CD4-positive, CD25-positive, alpha-beta regulatory T cell (primary cell): ENCODE measurements around the gene REEP3. TPM values are rescaled to one million over a fixed set of nuclear protein-coding genes. Genes with fewer than 3 reads are reported as not detected.
A peak's percentile ranks its signal among the peaks of the same experiment; 100 is the strongest.
"Not testable (repeated sequence)": the region's sequence is repeated elsewhere in the genome, so short reads cannot be mapped to it uniquely, and the experiment has no call there.

Source experiments
- ATAC-seq, 2 donors: fragments of 150-1000 bp; cut with Tn5 transposase; one replicate each; pipeline ENCODE4 v1.10.0; 2021; ENCODE audit warnings: low read depth in 2 of 2, moderate number of reproducible peaks in 2 of 2, moderate library complexity in 1 of 2
- DNase-seq, 3 donors: peaks; one replicate each; pipeline versions ENCODE4 v3.0.0 to v3.0.0-alpha.2; 2012 to 2022; ENCODE audit warnings: mixed read lengths in 1 of 3
- H3K27ac ChIP-seq: one replicate; pipeline ENCODE4 v1.7.0; 2013; ENCODE audit warnings: mild to moderate bottlenecking, low read length; ENCODE audit not compliant: insufficient read depth, poor library complexity, severe bottlenecking
- H3K27me3 ChIP-seq: one replicate; pipeline ENCODE4 v1.7.0; 2013; ENCODE audit warnings: low read length; ENCODE audit not compliant: control insufficient read depth, insufficient read depth
- H3K36me3 ChIP-seq: one replicate; pipeline ENCODE4 v1.7.0; 2013; ENCODE audit warnings: mild to moderate bottlenecking, low read length, moderate library complexity; ENCODE audit not compliant: control insufficient read depth, insufficient read depth
- H3K4me1 ChIP-seq: 2 replicates; pipeline ENCODE4 v1.7.0; 2013; ENCODE audit warnings: mild to moderate bottlenecking, low read length; ENCODE audit not compliant: insufficient read depth, control insufficient read depth, poor library complexity, severe bottlenecking
- H3K4me3 ChIP-seq: one replicate; pipeline ENCODE4 v1.7.0; 2013; ENCODE audit warnings: low read depth, mild to moderate bottlenecking, low read length, moderate library complexity
- H3K9me3 ChIP-seq, 2 experiments: 1 replicate in 1 of 2; 2 replicates in 1 of 2; pipeline ENCODE4 v1.7.0; 2013; ENCODE audit warnings: low read length in 2 of 2, mild to moderate bottlenecking in 1 of 2, moderate library complexity in 1 of 2; ENCODE audit not compliant: control insufficient read depth in 2 of 2
- H3K27ac Mint-ChIP-seq, 3 donors: one replicate each; pipeline ENCODE4 v1.8.0; 2020 to 2022; ENCODE audit warnings: mild to moderate bottlenecking in 3 of 3, mixed read lengths in 3 of 3, moderate library complexity in 2 of 3
- H3K27me3 Mint-ChIP-seq: one replicate; pipeline ENCODE4 v1.8.0; 2022; ENCODE audit warnings: mild to moderate bottlenecking, mixed read lengths
- H3K36me3 Mint-ChIP-seq: one replicate; pipeline ENCODE4 v1.8.0; 2020; ENCODE audit warnings: mixed read lengths
- H3K4me1 Mint-ChIP-seq, 4 donors: one replicate each; pipeline ENCODE4 v1.8.0; 2020 to 2022; ENCODE audit warnings: mixed read lengths in 4 of 4, mild to moderate bottlenecking in 1 of 4
- H3K4me3 Mint-ChIP-seq, 4 donors: one replicate each; pipeline ENCODE4 v1.8.0; 2020 to 2022; ENCODE audit warnings: mild to moderate bottlenecking in 4 of 4, mixed read lengths in 4 of 4, moderate library complexity in 3 of 4
- H3K9me3 Mint-ChIP-seq, 7 donors: one replicate each; pipeline ENCODE4 v1.8.0; 2020 to 2022; ENCODE audit warnings: mixed read lengths in 7 of 7, mild to moderate bottlenecking in 3 of 7, moderate library complexity in 2 of 7
- polyA plus RNA-seq, 4 donors: library from polyadenylated mRNA; unstranded; fragments of 300-500 nt; fragmentation: Illumina TruSeq; gene quantifications; one replicate each; pipeline ENCODE4 v1.2.3, GENCODE V29; 2021
- total RNA-seq: library from RNA; stranded (reverse); gene quantifications from one replicate; pipeline ENCODE4 v1.2.3, GENCODE V29; 2022

REEP3 gene
- total and polyA plus RNA-seq, 5 donors from 2014 or later = 12.7 to 21.2 (median 17.6) TPM

- H3K4me1 ChIP-seq = peaks cover 11% of the 10 kb centered on the region
- H3K27me3 ChIP-seq, H3K4me3 Mint-ChIP-seq, H3K36me3 ChIP-seq, ATAC-seq, H3K27ac ChIP-seq, H3K27me3 Mint-ChIP-seq, H3K9me3 Mint-ChIP-seq, H3K9me3 ChIP-seq, H3K27ac Mint-ChIP-seq, DNase-seq, H3K36me3 Mint-ChIP-seq, H3K4me3 ChIP-seq: not testable (repeated sequence)
- H3K4me1 Mint-ChIP-seq = peaks cover 22 to 29% (median 25%) of the 10 kb centered on the region in 4 donors
Measured at GRCh38 chr10:63564731-63565130, 43.5 kb downstream of the REEP3 start.

GRCh38 chr10:63573068-63573697, 52.0 kb downstream of the REEP3 start:
- peak; percentile 50 to 71 for ATAC-seq
- Histone ChIP-seq H3K9me3 (no peaks in the 10 kb centered on the region), H3K4me3 (peak overlapping the region; percentile 6), H3K36me3 (no peaks in the 10 kb centered on the region), H3K27me3 (no peaks in the 10 kb centered on the region), H3K27ac (peak overlapping the region; percentile 60), H3K4me1 (peaks cover 10% of the 10 kb centered on the region)
- no peaks in the 10 kb centered on the region for H3K27me3 Mint-ChIP-seq
- peaks cover 20 to 44% (median 24%) of the 10 kb centered on the region in 4 donors for H3K4me1 Mint-ChIP-seq
- H3K9me3 Mint-ChIP-seq = peaks cover 0 to 2% (median 0%) of the 10 kb centered on the region in 7 donors
- H3K27ac Mint-ChIP-seq = peak overlapping the region; percentile 70 to 90 (median 90)
- H3K4me3 Mint-ChIP-seq = peak overlapping the region in 1 of 4 donors; percentile 9
- peaks cover 36% of the 10 kb centered on the region for H3K36me3 Mint-ChIP-seq
- DNase-seq = peak in 1 of 3 donors; percentile 81

DNA sequence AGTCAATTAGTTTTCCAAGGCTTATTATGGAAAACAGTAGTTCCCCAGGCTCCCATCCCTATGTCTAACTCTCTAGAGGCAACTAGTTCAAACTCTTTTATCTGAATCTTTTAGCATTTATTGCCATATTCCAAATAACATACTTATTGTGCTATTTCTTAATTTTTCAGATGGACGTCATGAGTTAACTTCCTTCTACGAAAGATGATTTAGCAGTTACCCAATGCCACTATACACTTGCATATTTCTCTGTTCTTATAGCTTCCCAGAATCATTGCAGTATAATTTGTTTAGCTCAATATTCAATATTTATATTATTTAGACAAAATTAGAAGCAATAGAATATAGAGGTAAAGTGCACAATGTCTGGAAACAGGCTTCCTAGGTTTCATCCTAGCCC, 52.8 kb downstream of the REEP3 start:
- no peaks in the 10 kb centered on the region for H3K9me3 ChIP-seq
- no peaks in the 10 kb centered on the region for H3K36me3 ChIP-seq
- no peak overlapping the region for H3K4me3 ChIP-seq
- ATAC-seq (no peak), DNase-seq (no peak)
- Mint-ChIP-seq H3K36me3 (peaks cover 36% of the 10 kb centered on the region), H3K4me1 (peaks cover 20 to 44% (median 24%) of the 10 kb centered on the region in 4 donors), H3K27ac (peak overlapping the region in 2 of 3 donors; percentile 56 to 90), H3K9me3 (peaks cover 0 to 2% (median 0%) of the 10 kb centered on the region in 7 donors), H3K4me3 (no peak overlapping the region), H3K27me3 (no peaks in the 10 kb centered on the region)
- H3K27me3 ChIP-seq = no peaks in the 10 kb centered on the region
- H3K27ac ChIP-seq = no peak overlapping the region
- peaks cover 10% of the 10 kb centered on the region for H3K4me1 ChIP-seq

GRCh38 chr10:63576501-63576900, 55.3 kb downstream of the REEP3 start:
- peak overlapping the region in 1 of 3 donors; percentile 56 for H3K27ac Mint-ChIP-seq
- Histone ChIP-seq H3K9me3 (no peaks in the 10 kb centered on the region), H3K36me3 (no peaks in the 10 kb centered on the region), H3K4me1 (peaks cover 10% of the 10 kb centered on the region), H3K27ac (no peak overlapping the region), H3K27me3 (no peaks in the 10 kb centered on the region), H3K4me3 (no peak overlapping the region)
- DNase-seq (no peak), ATAC-seq (no peak)
- H3K36me3 Mint-ChIP-seq = peaks cover 27% of the 10 kb centered on the region
- H3K27me3 Mint-ChIP-seq = no peaks in the 10 kb centered on the region
- H3K9me3 Mint-ChIP-seq = peaks cover 0 to 2% (median 0%) of the 10 kb centered on the region in 7 donors
- H3K4me3 Mint-ChIP-seq = no peak overlapping the region
- H3K4me1 Mint-ChIP-seq = peaks cover 20 to 40% (median 23%) of the 10 kb centered on the region in 4 donors

GRCh38 chr10:63578501-63578900, 57.3 kb downstream of the REEP3 start:
- H3K4me1 Mint-ChIP-seq = peaks cover 6 to 29% (median 12%) of the 10 kb centered on the region in 4 donors
- peaks cover 2% of the 10 kb centered on the region for H3K4me1 ChIP-seq
- DNase-seq (no peak), ATAC-seq (no peak)
- H3K9me3 ChIP-seq = no peaks in the 10 kb centered on the region
- H3K9me3 Mint-ChIP-seq = peaks cover 0 to 2% (median 0%) of the 10 kb centered on the region in 7 donors
- H3K27me3 Mint-ChIP-seq = no peaks in the 10 kb centered on the region
- H3K27ac ChIP-seq = no peak overlapping the region
- no peak overlapping the region for H3K4me3 Mint-ChIP-seq
- H3K36me3 Mint-ChIP-seq = peaks cover 27% of the 10 kb centered on the region
- H3K27me3 ChIP-seq = no peaks in the 10 kb centered on the region
- H3K27ac Mint-ChIP-seq = no peak overlapping the region
- H3K4me3 ChIP-seq = no peak overlapping the region
- no peaks in the 10 kb centered on the region for H3K36me3 ChIP-seq

GRCh38 chr10:63579371-63580014, 58.3 kb downstream of the REEP3 start:
- H3K36me3 Mint-ChIP-seq = peaks cover 25% of the 10 kb centered on the region

GRCh38 chr10:63582690-63583089, 61.5 kb downstream of the REEP3 start:
- Mint-ChIP-seq H3K36me3 (peaks cover 6% of the 10 kb centered on the region), H3K9me3 (no peaks in the 10 kb centered on the region), H3K4me1 (peaks cover 2 to 4% (median 3%) of the 10 kb centered on the region in 4 donors), H3K27me3 (no peaks in the 10 kb centered on the region), H3K4me3 (no peak overlapping the region), H3K27ac (peak overlapping the region in 1 of 3 donors; percentile 85)
- Histone ChIP-seq H3K36me3 (no peaks in the 10 kb centered on the region), H3K4me1 (no peaks in the 10 kb centered on the region), H3K27me3 (no peaks in the 10 kb centered on the region), H3K9me3 (no peaks in the 10 kb centered on the region), H3K27ac (no peak overlapping the region), H3K4me3 (no peak overlapping the region)
- DNase-seq = no peak
- ATAC-seq = no peak

More at GRCh38 chr10:63579371-63580014, 58.3 kb downstream of the REEP3 start:
- no peaks in the 10 kb centered on the region for H3K36me3 ChIP-seq
- H3K4me3 ChIP-seq = no peak overlapping the region
- H3K9me3 ChIP-seq = no peaks in the 10 kb centered on the region
- no peak overlapping the region for H3K27ac Mint-ChIP-seq
- H3K4me1 Mint-ChIP-seq = peaks cover 4 to 24% (median 9%) of the 10 kb centered on the region in 4 donors
- no peak for ATAC-seq
- DNase-seq = no peak
- peaks cover 0 to 1% (median 0%) of the 10 kb centered on the region in 7 donors for H3K9me3 Mint-ChIP-seq
- no peak overlapping the region for H3K4me3 Mint-ChIP-seq
- H3K27me3 ChIP-seq = no peaks in the 10 kb centered on the region
- H3K27me3 Mint-ChIP-seq = no peaks in the 10 kb centered on the region
- H3K4me1 ChIP-seq = no peaks in the 10 kb centered on the region
- no peak overlapping the region for H3K27ac ChIP-seq
